NT2/D1 (cell line): ENCODE measurements around the gene FMN1.

Experiments used
- SUZ12 ChIP-seq: IDR thresholded peaks from 2 replicates; pipeline ENCODE4 v1.6.1; 2011; ENCODE audit not compliant: insufficient read length, insufficient read depth; ENCODE audit errors: extremely low read depth
- YY1 ChIP-seq: IDR thresholded peaks from 2 replicates; pipeline ENCODE4 v1.6.1; 2011; ENCODE audit not compliant: insufficient read length, insufficient read depth

DNA sequence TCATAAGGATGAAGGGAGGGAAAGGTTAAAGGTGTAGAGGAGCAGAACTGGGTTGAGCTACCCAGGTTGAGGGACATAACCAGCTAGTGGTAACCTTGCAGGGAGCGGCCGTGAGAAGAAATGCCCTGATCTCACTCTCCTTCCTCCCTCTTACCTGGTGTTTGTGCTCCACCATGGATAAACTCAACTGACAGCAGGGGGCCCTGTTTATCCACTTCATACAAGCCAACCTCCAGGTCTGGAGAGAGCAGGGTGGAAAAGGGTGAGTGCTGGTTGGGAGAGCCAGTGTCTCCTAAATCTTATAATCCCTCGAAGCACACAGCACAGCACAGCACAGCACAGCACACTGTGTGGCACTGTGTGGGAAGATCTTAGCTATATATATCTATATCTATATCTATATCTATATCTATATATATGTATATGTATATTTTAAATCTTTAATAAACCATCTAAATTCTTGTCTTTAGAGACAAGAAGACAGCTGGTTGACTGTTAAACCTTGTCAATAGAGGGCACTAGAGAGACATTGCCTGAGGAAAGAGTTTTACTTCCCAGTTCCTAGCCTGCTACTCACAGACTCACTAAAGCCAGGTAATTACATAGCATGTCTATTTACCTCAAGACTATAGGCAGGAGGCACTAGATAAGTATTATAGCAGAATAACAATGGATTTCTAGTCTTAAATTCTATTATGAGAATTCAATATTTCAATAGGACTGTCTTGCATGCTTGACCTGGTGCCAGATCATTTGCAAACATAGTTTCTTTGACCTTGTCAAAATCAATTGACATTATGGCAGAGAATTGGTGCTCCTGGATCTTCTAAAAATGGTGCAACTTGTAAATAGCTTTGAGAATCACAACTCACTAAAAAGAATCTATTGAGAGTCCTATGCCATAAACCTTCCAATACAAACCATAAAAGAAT lies 21.7 kb upstream of the FMN1 start:
- no peak for TF ChIP-seq YY1
- no peak for TF ChIP-seq SUZ12
